NT2/D1 (cell line): ENCODE data around the gene CXCL17.

ENCODE experiments used
- SUZ12 ChIP-seq: IDR thresholded peaks from 2 replicates; pipeline ENCODE4 v1.6.1; 2011; ENCODE audit not compliant: insufficient read length, insufficient read depth; ENCODE audit errors: extremely low read depth
- YY1 ChIP-seq: IDR thresholded peaks from 2 replicates; pipeline ENCODE4 v1.6.1; 2011; ENCODE audit not compliant: insufficient read length, insufficient read depth
- ZNF274 ChIP-seq: IDR thresholded peaks from 2 replicates; pipeline ENCODE4 v1.6.1; 2011; ENCODE audit warnings: mild to moderate bottlenecking, low read depth, low read length

- TF ChIP-seq YY1 (no peak), ZNF274 (no peak), SUZ12 (no peak)
These were observed 31.1 kb downstream of the CXCL17 start for GRCh38 chr19:42411581-42412178.
